SH-SY5Y (cell line): ENCODE results near the gene ZNF280B.

Experiments used
- GATA2 ChIP-seq: IDR thresholded peaks from 2 replicates; pipeline ENCODE4 v1.6.1; 2011; ENCODE audit warnings: mild to moderate bottlenecking, low read depth, low read length
- GATA3 ChIP-seq: IDR thresholded peaks from 2 replicates; pipeline ENCODE4 v1.6.1; 2011; ENCODE audit warnings: low read depth, mild to moderate bottlenecking, low read length, moderate library complexity

- TF ChIP-seq GATA2 (no peak), GATA3 (no peak)
These were observed 13.1 kb upstream of the ZNF280B start for GRCh38 chr22:22521631-22522030.
